ENCODE results near the gene TBC1D22B.

Gene TBC1D22B

GRCh38 chr6:37239950-37240713 lies 17.4 kb upstream of the TBC1D22B start:
- DNase-seq: peak; percentile 86 to 88

- no peak for DNase-seq
Observed at GRCh38 chr6:37241131-37241530, 16.4 kb upstream of the TBC1D22B start.

- no peak for DNase-seq
Observed at GRCh38 chr6:37241775-37242428, 15.7 kb upstream of the TBC1D22B start.

- no peak for DNase-seq
Observed at GRCh38 chr6:37242429-37243052, 15.0 kb upstream of the TBC1D22B start.

- no peak for DNase-seq
Observed at GRCh38 chr6:37243131-37243815, 14.3 kb upstream of the TBC1D22B start.

GRCh38 chr6:37243816-37244370 lies 13.7 kb upstream of the TBC1D22B start:
- no peak for DNase-seq

- no peak for DNase-seq
Observed at GRCh38 chr6:37244430-37245310, 12.9 kb upstream of the TBC1D22B start.

- DNase-seq: no peak
Observed at GRCh38 chr6:37251211-37251780, 6.3 kb upstream of the TBC1D22B start.

- no peak for DNase-seq
Observed at GRCh38 chr6:37253486-37254007, 4.0 kb upstream of the TBC1D22B start.

- no peak for DNase-seq
Observed at GRCh38 chr6:37254881-37255280, 2.7 kb upstream of the TBC1D22B start.

- no peak for DNase-seq
Observed at GRCh38 chr6:37256692-37257319, 766 bp upstream of the TBC1D22B start.

- DNase-seq: no peak
Observed at GRCh38 chr6:37257320-37257633, 295 bp upstream of the TBC1D22B start.

GRCh38 chr6:37258405-37259105 lies 983 bp downstream of the TBC1D22B start:
- DNase-seq: no peak

GRCh38 chr6:37259191-37259590 lies 1.6 kb downstream of the TBC1D22B start:
- DNase-seq: no peak

GRCh38 chr6:37260040-37260439 lies 2.5 kb downstream of the TBC1D22B start:
- no peak for DNase-seq

GRCh38 chr6:37260444-37260843 lies 2.9 kb downstream of the TBC1D22B start:
- DNase-seq: no peak

- DNase-seq: no peak
Observed at GRCh38 chr6:37261198-37261597, 3.6 kb downstream of the TBC1D22B start.

- DNase-seq: no peak
Observed at GRCh38 chr6:37262446-37263026, 5.0 kb downstream of the TBC1D22B start.

GRCh38 chr6:37265001-37265400 lies 7.4 kb downstream of the TBC1D22B start:
- no peak for DNase-seq

GRCh38 chr6:37265860-37266259 lies 8.3 kb downstream of the TBC1D22B start:
- no peak for DNase-seq
